ENCODE results near the gene RBFOX2.
"Not testable (repeated sequence)": the region's sequence is repeated elsewhere in the genome, so short reads cannot be mapped to it uniquely, and the experiment has no call there.

Gene RBFOX2

GRCh38 chr22:35743326-35743860 lies 285.2 kb downstream of the RBFOX2 start:
- Histone ChIP-seq H3K9me3 (ENCODE audit: control insufficient read depth, insufficient read depth, low read length) (no peaks in the 10 kb centered on the region), H3K4me3 (ENCODE audit: low read depth, low read length) (no peak overlapping the region), H3K4me1 (ENCODE audit: control insufficient read depth, insufficient read depth, low read length) (peaks cover 7% of the 10 kb centered on the region), H3K27me3 (ENCODE audit: control insufficient read depth, insufficient read depth, low read length) (no peaks in the 10 kb centered on the region), H3K9ac (ENCODE audit: low read depth, low read length) (no peak overlapping the region), H3K36me3 (ENCODE audit: control insufficient read depth, insufficient read depth, low read length) (no peaks in the 10 kb centered on the region)

- Histone ChIP-seq H3K4me3 (ENCODE audit: low read depth, low read length) (no peak overlapping the region), H3K9me3 (ENCODE audit: control insufficient read depth, insufficient read depth, low read length) (no peaks in the 10 kb centered on the region), H3K9ac (ENCODE audit: low read depth, low read length) (no peak overlapping the region), H3K4me1 (ENCODE audit: control insufficient read depth, insufficient read depth, low read length) (peaks cover 3% of the 10 kb centered on the region), H3K36me3 (ENCODE audit: control insufficient read depth, insufficient read depth, low read length) (no peaks in the 10 kb centered on the region), H3K27me3 (ENCODE audit: control insufficient read depth, insufficient read depth, low read length) (no peaks in the 10 kb centered on the region)
Observed at GRCh38 chr22:35742342-35743100, 286.1 kb downstream of the RBFOX2 start.

- Histone ChIP-seq H3K4me1 (ENCODE audit: control insufficient read depth, insufficient read depth, low read length) (no peaks in the 10 kb centered on the region), H3K4me3 (ENCODE audit: low read depth, low read length) (no peak overlapping the region), H3K27me3 (ENCODE audit: control insufficient read depth, insufficient read depth, low read length) (no peaks in the 10 kb centered on the region), H3K36me3 (ENCODE audit: control insufficient read depth, insufficient read depth, low read length) (peaks cover 2% of the 10 kb centered on the region), H3K9ac (ENCODE audit: low read depth, low read length) (no peak overlapping the region), H3K9me3 (ENCODE audit: control insufficient read depth, insufficient read depth, low read length) (no peaks in the 10 kb centered on the region)
Observed at GRCh38 chr22:35740616-35741015, 288.0 kb downstream of the RBFOX2 start.

GRCh38 chr22:35739931-35740380 lies 288.7 kb downstream of the RBFOX2 start:
- no peak overlapping the region for H3K9ac ChIP-seq (ENCODE audit: low read depth, low read length)

GRCh38 chr22:35739076-35739930 lies 289.3 kb downstream of the RBFOX2 start:
- no peaks in the 10 kb centered on the region for H3K4me1 ChIP-seq (ENCODE audit: control insufficient read depth, insufficient read depth, low read length)
- H3K36me3 ChIP-seq (ENCODE audit: control insufficient read depth, insufficient read depth, low read length) = peaks cover 2% of the 10 kb centered on the region
- no peak overlapping the region for H3K9ac ChIP-seq (ENCODE audit: low read depth, low read length)
- no peaks in the 10 kb centered on the region for H3K27me3 ChIP-seq (ENCODE audit: control insufficient read depth, insufficient read depth, low read length)
- H3K9me3 ChIP-seq (ENCODE audit: control insufficient read depth, insufficient read depth, low read length) = no peaks in the 10 kb centered on the region
- no peak overlapping the region for H3K4me3 ChIP-seq (ENCODE audit: low read depth, low read length)

More at GRCh38 chr22:35739931-35740380, 288.7 kb downstream of the RBFOX2 start:
- Histone ChIP-seq H3K4me3 (ENCODE audit: low read depth, low read length) (no peak overlapping the region), H3K36me3 (ENCODE audit: control insufficient read depth, insufficient read depth, low read length) (peaks cover 2% of the 10 kb centered on the region), H3K4me1 (ENCODE audit: control insufficient read depth, insufficient read depth, low read length) (no peaks in the 10 kb centered on the region), H3K27me3 (ENCODE audit: control insufficient read depth, insufficient read depth, low read length) (no peaks in the 10 kb centered on the region), H3K9me3 (ENCODE audit: control insufficient read depth, insufficient read depth, low read length) (no peaks in the 10 kb centered on the region)

- not testable (repeated sequence) for H3K9ac ChIP-seq (ENCODE audit: low read depth, low read length); H3K4me3 ChIP-seq (ENCODE audit: low read depth, low read length); H3K9me3 ChIP-seq (ENCODE audit: control insufficient read depth, insufficient read depth, low read length); H3K27me3 ChIP-seq (ENCODE audit: control insufficient read depth, insufficient read depth, low read length); H3K4me1 ChIP-seq (ENCODE audit: control insufficient read depth, insufficient read depth, low read length); H3K36me3 ChIP-seq (ENCODE audit: control insufficient read depth, insufficient read depth, low read length)
Observed at GRCh38 chr22:35737886-35738285, 290.7 kb downstream of the RBFOX2 start.

GRCh38 chr22:35736701-35737100 lies 291.9 kb downstream of the RBFOX2 start:
- H3K9me3 ChIP-seq (ENCODE audit: control insufficient read depth, insufficient read depth, low read length) = no peaks in the 10 kb centered on the region
- H3K4me3 ChIP-seq (ENCODE audit: low read depth, low read length) = no peak overlapping the region
- H3K9ac ChIP-seq (ENCODE audit: low read depth, low read length) = no peak overlapping the region
- no peaks in the 10 kb centered on the region for H3K27me3 ChIP-seq (ENCODE audit: control insufficient read depth, insufficient read depth, low read length)
- no peaks in the 10 kb centered on the region for H3K4me1 ChIP-seq (ENCODE audit: control insufficient read depth, insufficient read depth, low read length)
- H3K36me3 ChIP-seq (ENCODE audit: control insufficient read depth, insufficient read depth, low read length) = peaks cover 2% of the 10 kb centered on the region

GRCh38 chr22:35736166-35736565 lies 292.5 kb downstream of the RBFOX2 start:
- Histone ChIP-seq H3K9me3 (ENCODE audit: control insufficient read depth, insufficient read depth, low read length) (no peaks in the 10 kb centered on the region), H3K4me1 (ENCODE audit: control insufficient read depth, insufficient read depth, low read length) (no peaks in the 10 kb centered on the region), H3K4me3 (ENCODE audit: low read depth, low read length) (no peak overlapping the region), H3K9ac (ENCODE audit: low read depth, low read length) (no peak overlapping the region), H3K36me3 (ENCODE audit: control insufficient read depth, insufficient read depth, low read length) (peaks cover 2% of the 10 kb centered on the region), H3K27me3 (ENCODE audit: control insufficient read depth, insufficient read depth, low read length) (no peaks in the 10 kb centered on the region)

GRCh38 chr22:35735542-35735941 lies 293.1 kb downstream of the RBFOX2 start:
- no peaks in the 10 kb centered on the region for H3K27me3 ChIP-seq (ENCODE audit: control insufficient read depth, insufficient read depth, low read length)
- no peak overlapping the region for H3K4me3 ChIP-seq (ENCODE audit: low read depth, low read length)
- no peaks in the 10 kb centered on the region for H3K9me3 ChIP-seq (ENCODE audit: control insufficient read depth, insufficient read depth, low read length)
- peaks cover 2% of the 10 kb centered on the region for H3K36me3 ChIP-seq (ENCODE audit: control insufficient read depth, insufficient read depth, low read length)
- H3K4me1 ChIP-seq (ENCODE audit: control insufficient read depth, insufficient read depth, low read length) = no peaks in the 10 kb centered on the region
- H3K9ac ChIP-seq (ENCODE audit: low read depth, low read length) = no peak overlapping the region

GRCh38 chr22:35734517-35734827 lies 294.2 kb downstream of the RBFOX2 start:
- Histone ChIP-seq H3K9me3 (ENCODE audit: control insufficient read depth, insufficient read depth, low read length) (no peaks in the 10 kb centered on the region), H3K4me1 (ENCODE audit: control insufficient read depth, insufficient read depth, low read length) (no peaks in the 10 kb centered on the region), H3K36me3 (ENCODE audit: control insufficient read depth, insufficient read depth, low read length) (peaks cover 2% of the 10 kb centered on the region), H3K4me3 (ENCODE audit: low read depth, low read length) (no peak overlapping the region), H3K27me3 (ENCODE audit: control insufficient read depth, insufficient read depth, low read length) (no peaks in the 10 kb centered on the region), H3K9ac (ENCODE audit: low read depth, low read length) (no peak overlapping the region)

- peaks cover 2% of the 10 kb centered on the region for H3K36me3 ChIP-seq (ENCODE audit: control insufficient read depth, insufficient read depth, low read length)
- no peaks in the 10 kb centered on the region for H3K27me3 ChIP-seq (ENCODE audit: control insufficient read depth, insufficient read depth, low read length)
- no peaks in the 10 kb centered on the region for H3K4me1 ChIP-seq (ENCODE audit: control insufficient read depth, insufficient read depth, low read length)
- H3K4me3 ChIP-seq (ENCODE audit: low read depth, low read length) = no peak overlapping the region
- H3K9me3 ChIP-seq (ENCODE audit: control insufficient read depth, insufficient read depth, low read length) = no peaks in the 10 kb centered on the region
- H3K9ac ChIP-seq (ENCODE audit: low read depth, low read length) = no peak overlapping the region
Observed at GRCh38 chr22:35733791-35734516, 294.7 kb downstream of the RBFOX2 start.
